MCF 10A (cell line): ENCODE data around the gene LDLRAD4. TPM values are rescaled to one million over a fixed set of nuclear protein-coding genes. Genes with fewer than 3 reads are reported as not detected.

Experiments
- BruUV-seq: library from RNA; stranded (reverse); fragments of 400-500 nt; replicated peaks from 2 replicates; lab custom pipeline; 2021; lab: Mats Ljungman, UMichigan
- CTCF ChIA-PET: fragments of 300-600 bp; sonication (Branson Sonifier 250); formaldehyde crosslinking; extraction: SDS; loops from one replicate; lab custom pipeline; 2021; ENCODE audit warnings: antibody characterized with exemption, inconsistent platforms; lab: Yijun Ruan, JAX
- POLR2A ChIA-PET: fragments of 300-600, 350-650 bp; sonication (Branson Sonifier 250); formaldehyde crosslinking; extraction: SDS; loops from one replicate; lab custom pipeline; 2020; ENCODE audit warnings: antibody characterized with exemption, inconsistent platforms; lab: Yijun Ruan, JAX
- DNase-seq: peaks from one replicate; pipeline ENCODE4 v3.0.0-alpha.2; 2018; ENCODE audit not compliant: unreplicated experiment
- H3K27ac Mint-ChIP-seq: one replicate; pipeline ENCODE4 v1.8.0; 2022; ENCODE audit warnings: mild to moderate bottlenecking, low read depth, mixed read lengths; ENCODE audit not compliant: unreplicated experiment
- H3K27me3 Mint-ChIP-seq: one replicate; pipeline ENCODE4 v1.8.0; 2022; ENCODE audit warnings: mixed read lengths; ENCODE audit not compliant: insufficient read depth, unreplicated experiment
- H3K36me3 Mint-ChIP-seq: one replicate; pipeline ENCODE4 v1.8.0; 2022; ENCODE audit warnings: mild to moderate bottlenecking, moderate library complexity, mixed read lengths; ENCODE audit not compliant: insufficient read depth, unreplicated experiment
- H3K4me1 Mint-ChIP-seq: one replicate; pipeline ENCODE4 v1.8.0; 2022; ENCODE audit warnings: mixed read lengths; ENCODE audit not compliant: insufficient read depth, unreplicated experiment
- H3K4me3 Mint-ChIP-seq: one replicate; pipeline ENCODE4 v1.8.0; 2022; ENCODE audit warnings: mild to moderate bottlenecking, moderate library complexity, mixed read lengths; ENCODE audit not compliant: unreplicated experiment
- H3K9me3 Mint-ChIP-seq: one replicate; pipeline ENCODE4 v1.8.0; 2022; ENCODE audit warnings: mixed read lengths; ENCODE audit not compliant: unreplicated experiment
- intact Hi-C: fragments of 100-400 bp; cut with micrococcal nuclease; formaldehyde crosslinking; loops from 2 replicates; pipeline ENCODE4 v1.14.1; 2022
- total RNA-seq: library from RNA; stranded (reverse); gene quantifications from 2 replicates; pipeline ENCODE4 v1.2.3, GENCODE V29; 2022
- TF ChIP-seq, protein P1 (sequence below): fragments of 200-600 bp; IDR thresholded peaks from one replicate; pipeline ENCODE4 v1.8.0; 2022; ENCODE audit warnings: antibody characterized with exemption, mild to moderate bottlenecking; ENCODE audit not compliant: unreplicated experiment

The LDLRAD4 gene
- total RNA-seq, 1 experiment from 2014 or later: not detected

DNA sequence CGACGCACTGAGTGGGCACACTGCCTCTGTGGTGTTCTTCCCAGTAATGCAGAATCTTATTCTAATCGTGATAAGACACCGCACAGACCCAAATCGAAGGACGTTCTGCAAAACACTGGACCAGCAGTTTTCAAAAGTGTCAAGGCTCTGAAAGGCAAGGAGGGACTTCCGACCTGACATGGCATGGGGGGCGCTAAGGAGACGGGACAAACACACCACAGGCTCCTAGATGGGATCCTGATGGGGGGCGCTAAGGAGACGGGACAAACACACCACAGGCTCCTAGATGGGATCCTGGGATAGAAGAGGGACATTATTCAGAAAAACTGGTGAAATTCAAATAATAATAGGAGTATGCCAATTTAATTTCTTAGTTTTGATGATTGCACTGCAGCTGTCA lies 191.4 kb downstream of the LDLRAD4 start:
- no peak for DNase-seq
- Mint-ChIP-seq H3K9me3 (peaks cover 30% of the 10 kb centered on the region), H3K4me3 (no peak overlapping the region), H3K4me1 (no peaks in the 10 kb centered on the region), H3K36me3 (no peaks in the 10 kb centered on the region), H3K27me3 (no peaks in the 10 kb centered on the region), H3K27ac (no peak overlapping the region)
- BruUV-seq: no TSS peak
- intact Hi-C loops: no loop called here
- CTCF ChIA-PET: no interaction called here
- POLR2A ChIA-PET: interaction anchor here (0.6 kb wide), 1 partner anchor 262 kb away, joined by 5 read pairs; no protein-coding TSS in a partner anchor
- TF ChIP-seq, protein P1, sequence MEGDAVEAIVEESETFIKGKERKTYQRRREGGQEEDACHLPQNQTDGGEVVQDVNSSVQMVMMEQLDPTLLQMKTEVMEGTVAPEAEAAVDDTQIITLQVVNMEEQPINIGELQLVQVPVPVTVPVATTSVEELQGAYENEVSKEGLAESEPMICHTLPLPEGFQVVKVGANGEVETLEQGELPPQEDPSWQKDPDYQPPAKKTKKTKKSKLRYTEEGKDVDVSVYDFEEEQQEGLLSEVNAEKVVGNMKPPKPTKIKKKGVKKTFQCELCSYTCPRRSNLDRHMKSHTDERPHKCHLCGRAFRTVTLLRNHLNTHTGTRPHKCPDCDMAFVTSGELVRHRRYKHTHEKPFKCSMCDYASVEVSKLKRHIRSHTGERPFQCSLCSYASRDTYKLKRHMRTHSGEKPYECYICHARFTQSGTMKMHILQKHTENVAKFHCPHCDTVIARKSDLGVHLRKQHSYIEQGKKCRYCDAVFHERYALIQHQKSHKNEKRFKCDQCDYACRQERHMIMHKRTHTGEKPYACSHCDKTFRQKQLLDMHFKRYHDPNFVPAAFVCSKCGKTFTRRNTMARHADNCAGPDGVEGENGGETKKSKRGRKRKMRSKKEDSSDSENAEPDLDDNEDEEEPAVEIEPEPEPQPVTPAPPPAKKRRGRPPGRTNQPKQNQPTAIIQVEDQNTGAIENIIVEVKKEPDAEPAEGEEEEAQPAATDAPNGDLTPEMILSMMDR: no peak

DNA sequence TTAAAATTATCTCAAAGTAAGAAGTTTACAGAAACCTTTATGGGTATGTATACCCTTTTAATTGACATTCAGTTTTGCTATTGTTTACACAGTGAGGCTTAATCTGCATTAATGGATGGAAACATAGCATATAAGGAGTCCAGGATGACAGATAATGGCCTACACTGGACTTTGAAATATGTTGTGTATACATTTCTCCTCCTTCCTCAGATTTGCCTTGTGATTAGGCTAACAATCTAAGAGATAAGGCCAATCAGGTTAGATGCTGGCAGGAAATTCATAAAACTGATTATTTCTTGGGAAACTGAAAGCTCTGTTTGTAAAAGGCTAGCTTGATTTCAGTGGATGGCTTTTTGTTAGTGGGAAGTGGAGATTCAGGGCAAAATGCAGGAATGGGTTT lies 191.9 kb downstream of the LDLRAD4 start:
- no peak overlapping the region for H3K27ac Mint-ChIP-seq
- POLR2A ChIA-PET: interaction anchor here (0.6 kb wide), 1 partner anchor 261 kb away, joined by 5 read pairs; no protein-coding TSS in a partner anchor
- no peaks in the 10 kb centered on the region for H3K4me1 Mint-ChIP-seq
- no peak for DNase-seq
- H3K27me3 Mint-ChIP-seq: no peaks in the 10 kb centered on the region
- CTCF ChIA-PET: no interaction called here
- TF ChIP-seq, protein P1: no peak
- no TSS peak for BruUV-seq
- intact Hi-C loops: no loop called here
- H3K4me3 Mint-ChIP-seq: no peak overlapping the region
- H3K9me3 Mint-ChIP-seq: peaks cover 30% of the 10 kb centered on the region
- no peaks in the 10 kb centered on the region for H3K36me3 Mint-ChIP-seq

DNA sequence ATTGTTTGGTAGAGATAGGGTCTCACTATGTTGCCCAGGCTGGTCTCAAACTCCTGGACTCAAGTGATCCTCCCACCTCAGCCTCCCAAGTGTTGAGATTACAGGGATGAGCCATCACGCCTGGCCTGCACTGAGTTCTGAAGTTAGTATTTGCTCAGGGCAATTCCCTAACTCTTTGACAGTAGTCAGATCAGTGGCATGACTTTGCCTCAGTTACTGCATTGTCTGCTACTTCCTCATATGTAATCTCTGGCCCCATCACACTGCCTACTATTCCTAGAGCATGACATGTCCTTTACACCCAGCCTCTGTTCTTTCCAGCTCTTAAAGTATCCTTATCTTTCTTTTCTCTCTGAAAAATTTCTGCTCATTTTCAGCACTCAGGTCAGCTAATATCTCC lies 193.5 kb downstream of the LDLRAD4 start:
- POLR2A ChIA-PET: no interaction called here
- BruUV-seq: no TSS peak
- CTCF ChIA-PET: interaction anchor here (0.6 to 0.7 kb wide), 2 partner anchors 22 to 118 kb away, joined by 3 read pairs; no protein-coding TSS in a partner anchor
- no peak overlapping the region for H3K4me3 Mint-ChIP-seq
- no peak overlapping the region for H3K27ac Mint-ChIP-seq
- no peaks in the 10 kb centered on the region for H3K4me1 Mint-ChIP-seq
- DNase-seq: no peak
- intact Hi-C loops: no loop called here
- no peaks in the 10 kb centered on the region for H3K36me3 Mint-ChIP-seq
- TF ChIP-seq, protein P1: no peak
- H3K9me3 Mint-ChIP-seq: peaks cover 37% of the 10 kb centered on the region
- no peaks in the 10 kb centered on the region for H3K27me3 Mint-ChIP-seq

DNA sequence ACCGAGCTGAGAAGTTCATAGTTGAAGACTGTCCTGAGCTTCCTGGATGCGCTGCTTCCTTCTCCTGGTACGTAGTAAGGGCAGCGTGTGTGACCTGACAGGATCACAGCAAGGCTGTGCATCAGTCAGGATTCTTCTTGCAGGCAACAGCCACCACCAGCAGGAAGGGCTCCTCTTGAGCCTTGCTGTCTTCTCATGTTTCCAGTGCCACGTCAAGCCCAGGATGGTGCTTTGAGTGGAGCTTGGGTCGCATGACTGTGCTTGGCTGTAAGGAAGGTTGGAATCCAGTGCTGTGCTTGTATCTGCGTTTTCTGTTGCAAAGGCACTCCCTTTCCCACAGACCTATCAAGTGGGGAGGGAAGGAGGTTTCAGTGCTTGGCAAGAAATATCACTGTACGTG lies 194.3 kb downstream of the LDLRAD4 start:
- Mint-ChIP-seq H3K4me1 (no peaks in the 10 kb centered on the region), H3K9me3 (peaks cover 37% of the 10 kb centered on the region), H3K36me3 (no peaks in the 10 kb centered on the region), H3K27ac (no peak overlapping the region), H3K27me3 (no peaks in the 10 kb centered on the region), H3K4me3 (no peak overlapping the region)
- BruUV-seq: no TSS peak
- DNase-seq: no peak
- ChIA-PET CTCF (no interaction called here), POLR2A (no interaction called here)
- intact Hi-C loops: no loop called here
- TF ChIP-seq, protein P1: no peak
